ENCODE results near the gene CELF6. TPM values are rescaled to one million over a fixed set of nuclear protein-coding genes. Genes with fewer than 3 reads are reported as not detected.
A peak's percentile ranks its signal among the peaks of the same experiment; 100 is the strongest.

Gene CELF6
- total RNA-seq, 2 experiments from 2014 or later: 2.4 TPM

DNA sequence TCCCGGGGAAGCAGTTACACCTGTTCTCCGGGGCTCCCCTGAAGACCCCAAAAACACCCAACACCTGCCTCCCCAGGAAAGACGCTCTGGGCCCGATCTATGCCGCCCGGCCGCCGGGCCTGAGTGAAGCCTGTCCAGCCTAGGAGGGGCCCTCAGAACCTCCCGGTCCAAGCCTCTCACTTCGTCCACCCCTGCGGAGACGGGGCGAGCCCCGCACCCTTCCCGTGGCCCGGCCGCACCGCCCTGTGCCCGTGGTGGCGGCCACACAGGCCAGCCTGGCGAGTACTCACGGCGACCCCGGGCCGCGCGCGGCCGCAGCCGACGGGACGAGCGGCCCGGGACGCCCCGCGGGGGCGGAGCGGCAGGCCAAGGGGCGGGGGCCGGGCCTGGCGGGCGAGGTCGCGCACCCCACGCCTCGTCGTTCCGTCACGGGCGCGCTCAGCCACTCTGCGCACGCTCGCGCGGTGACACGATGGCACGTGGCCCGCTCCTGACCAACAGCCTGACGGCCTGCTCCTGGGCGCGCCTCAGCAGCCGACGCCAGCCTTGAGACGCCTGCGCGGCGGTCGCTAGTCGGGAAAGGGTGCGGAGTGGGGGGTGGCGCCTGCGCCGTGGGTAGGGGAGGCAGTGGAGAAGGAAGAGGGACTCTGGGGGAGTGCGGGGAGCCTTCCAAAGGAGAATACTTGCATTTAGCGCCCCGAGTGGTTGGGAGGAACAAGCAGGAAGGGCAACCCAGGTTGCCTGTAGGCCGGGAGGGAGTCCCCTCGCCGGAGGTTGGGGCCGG, 47.6 kb downstream of the CELF6 start, which contains the start of gene PARP6:
PARP6 (minus strand) TSS at position 342 of the 784 bp plus-strand sequence. CDS start 5,077 bp downstream, outside the sequence.
- H3K4me3 ChIP-seq (ENCODE audit: low read length): peak within 1 kb of the TSS; percentile 89
- H3K4me1 ChIP-seq (ENCODE audit: insufficient read depth, low read length): peaks cover 25% of the 10 kb centered on the region
- TF ChIP-seq CTCF (IDR thresholded peaks at IDR 0.05): peak; percentile 80
- H3K4me3 Mint-ChIP-seq: peak within 1 kb of the TSS; percentile 92
- intact Hi-C loops (cut with DNase I, micrococcal nuclease): loop anchor here (1.0 to 10.0 kb wide), 13 partner anchors 41 to 1362 kb away; partner anchors contain the start of genes HEXA (in 2 of the 2), MYO9A (in 2 of the 2), SENP8 (in 2 of the 2) and ARIH1 (in 1 of the 2)
- no peaks in the 10 kb centered on the region for H3K27me3 Mint-ChIP-seq
- H3K36me3 Mint-ChIP-seq (ENCODE audit: low read depth): peaks cover 28% of the 10 kb centered on the region
- H3K27ac Mint-ChIP-seq: peak within 1 kb of the TSS; percentile 93
- ATAC-seq (ENCODE audit: poor library complexity): peak; percentile 94
- peak; percentile 95 to 100 (median 98) for DNase-seq
- H3K9me3 ChIP-seq (ENCODE audit: control insufficient read depth in 1 of 2, insufficient read depth in 1 of 2, low read length in 2 of 2): no peaks in the 10 kb centered on the region
- POLR2A ChIA-PET: interaction anchor here (0.8 to 3.3 kb wide), 10 partner anchors 32 to 190 kb away, joined by 3 to 22 read pairs (median 3); partner anchors contain the start of genes HEXA and SENP8
- CTCF ChIA-PET: interaction anchor here (0.7 to 2.5 kb wide), 9 partner anchors 13 to 399 kb away, joined by 3 to 15 read pairs (median 4); partner anchors contain the start of gene CELF6
- no peaks in the 10 kb centered on the region for H3K9me3 Mint-ChIP-seq
- peak within 1 kb of the TSS; percentile 76 to 79 for H3K27ac ChIP-seq (ENCODE audit: low read depth in 1 of 2, low read length in 2 of 2)
- no peaks in the 10 kb centered on the region for H3K27me3 ChIP-seq (ENCODE audit: control insufficient read depth in 1 of 2, insufficient read depth in 2 of 2, low read length in 2 of 2)
- peaks cover 14% of the 10 kb centered on the region for H3K36me3 ChIP-seq (ENCODE audit: insufficient read depth, low read length)
- peaks cover 47% of the 10 kb centered on the region for H3K4me1 Mint-ChIP-seq (ENCODE audit: low read depth)

- TF ChIP-seq CTCF (IDR thresholded peaks at IDR 0.05): no peak
- intact Hi-C loops (cut with DNase I, micrococcal nuclease): loop anchor here (1.0 to 10.0 kb wide), 13 partner anchors 41 to 1363 kb away; partner anchors contain the start of genes HEXA (in 2 of the 2), MYO9A (in 2 of the 2), SENP8 (in 2 of the 2) and ARIH1 (in 1 of the 2)
- no peaks in the 10 kb centered on the region for H3K9me3 ChIP-seq (ENCODE audit: control insufficient read depth in 1 of 2, insufficient read depth in 1 of 2, low read length in 2 of 2)
- peaks cover 20% of the 10 kb centered on the region for H3K36me3 ChIP-seq (ENCODE audit: insufficient read depth, low read length)
- CTCF ChIA-PET: no interaction called here
- Mint-ChIP-seq H3K27ac (peak overlapping the region; percentile 93), H3K27me3 (no peaks in the 10 kb centered on the region), H3K4me1 (ENCODE audit: low read depth) (peaks cover 47% of the 10 kb centered on the region), H3K4me3 (peak overlapping the region; percentile 92), H3K9me3 (no peaks in the 10 kb centered on the region), H3K36me3 (ENCODE audit: low read depth) (peaks cover 33% of the 10 kb centered on the region)
- H3K4me3 ChIP-seq (ENCODE audit: low read length): peak overlapping the region; percentile 89
- H3K27me3 ChIP-seq (ENCODE audit: control insufficient read depth in 1 of 2, insufficient read depth in 2 of 2, low read length in 2 of 2): no peaks in the 10 kb centered on the region
- POLR2A ChIA-PET: interaction anchor here (0.8 kb wide), 1 partner anchor 39 kb away, joined by 3 read pairs; no protein-coding TSS in a partner anchor
- DNase-seq (peak in 3 of 14 experiments; percentile 1 to 8 (median 7)), ATAC-seq (ENCODE audit: poor library complexity) (no peak)
- H3K27ac ChIP-seq (ENCODE audit: low read depth in 1 of 2, low read length in 2 of 2): peak overlapping the region; percentile 76 to 79
- H3K4me1 ChIP-seq (ENCODE audit: insufficient read depth, low read length): peaks cover 25% of the 10 kb centered on the region
Observed at GRCh38 chr15:72271895-72272212, 48.1 kb downstream of the CELF6 start.

- ChIA-PET CTCF (no interaction called here), POLR2A (interaction anchor here (0.8 kb wide), 1 partner anchor 39 kb away, joined by 3 read pairs; no protein-coding TSS in a partner anchor)
- H3K27ac ChIP-seq (ENCODE audit: low read depth in 1 of 2, low read length in 2 of 2): peak overlapping the region in 1 of 2 donors; percentile 79
- Mint-ChIP-seq H3K36me3 (ENCODE audit: low read depth) (peaks cover 40% of the 10 kb centered on the region), H3K4me3 (peak overlapping the region; percentile 92), H3K27me3 (no peaks in the 10 kb centered on the region), H3K9me3 (no peaks in the 10 kb centered on the region), H3K27ac (peak overlapping the region; percentile 93), H3K4me1 (ENCODE audit: low read depth) (peaks cover 46% of the 10 kb centered on the region)
- H3K27me3 ChIP-seq (ENCODE audit: control insufficient read depth in 1 of 2, insufficient read depth in 2 of 2, low read length in 2 of 2): no peaks in the 10 kb centered on the region
- no peak overlapping the region for H3K4me3 ChIP-seq (ENCODE audit: low read length)
- DNase-seq (no peak), ATAC-seq (ENCODE audit: poor library complexity) (no peak)
- H3K36me3 ChIP-seq (ENCODE audit: insufficient read depth, low read length): peaks cover 26% of the 10 kb centered on the region
- H3K4me1 ChIP-seq (ENCODE audit: insufficient read depth, low read length): peaks cover 25% of the 10 kb centered on the region
- H3K9me3 ChIP-seq (ENCODE audit: control insufficient read depth in 1 of 2, insufficient read depth in 1 of 2, low read length in 2 of 2): no peaks in the 10 kb centered on the region
- TF ChIP-seq CTCF (IDR thresholded peaks at IDR 0.05): no peak
- intact Hi-C loops (cut with DNase I, micrococcal nuclease): loop anchor here (5.0 to 10.0 kb wide), 7 partner anchors 74 to 1364 kb away; partner anchors contain the start of genes HEXA (in 2 of the 2), ARIH1 (in 1 of the 2), BBS4 (in 1 of the 2) and GRAMD2A (in 1 of the 2)
Observed at GRCh38 chr15:72271221-72271620, 48.7 kb downstream of the CELF6 start.

All from CD4-positive, alpha-beta T cell (primary cell).